ENCODE data around the gene LRIT3.

LRIT3 gene

DNA sequence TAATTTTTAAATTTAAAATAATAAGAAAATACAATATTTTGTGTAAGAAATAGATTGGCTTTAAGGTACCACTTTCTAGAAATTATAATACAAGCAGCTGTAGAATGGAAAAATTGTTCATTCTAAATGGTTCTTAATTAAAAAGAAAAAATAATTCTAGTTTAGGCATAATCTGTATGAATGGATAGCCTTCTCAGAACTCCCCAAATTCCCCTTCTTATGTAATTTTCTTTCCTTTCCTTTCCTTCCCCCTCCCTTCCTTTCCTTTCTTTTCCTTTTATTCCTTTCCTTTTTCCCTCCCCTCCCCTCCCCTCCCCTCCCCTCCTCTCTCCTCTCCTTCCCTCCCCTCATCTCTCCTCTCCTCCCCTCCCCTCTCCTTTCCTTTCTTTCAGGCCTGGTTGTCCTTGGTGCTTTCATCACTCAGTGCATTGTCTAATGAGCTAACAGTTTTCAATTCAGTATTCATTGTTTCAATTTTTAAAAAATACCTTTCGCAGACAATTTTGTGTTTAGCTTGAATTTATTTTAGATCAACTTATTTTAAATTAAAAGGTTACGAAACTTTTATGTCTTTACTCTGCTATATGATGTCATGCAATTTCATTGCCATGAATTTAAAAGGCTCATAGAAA is 28.8 kb downstream of the LRIT3 start:
- no peak overlapping the region for H3K4me3 ChIP-seq (ENCODE audit: low read length)
- H3K9me3 ChIP-seq (ENCODE audit: control insufficient read depth, low read length) = no peaks in the 10 kb centered on the region
- no peaks in the 10 kb centered on the region for H3K36me3 ChIP-seq (ENCODE audit: control insufficient read depth, insufficient read depth, low read length, severe bottlenecking)
- H3K9ac ChIP-seq (ENCODE audit: low read length) = no peak overlapping the region
- peaks cover 6% of the 10 kb centered on the region for H3K27me3 ChIP-seq (replicated peaks; ENCODE audit: control insufficient read depth, insufficient read depth, low read length)
- H3K4me1 ChIP-seq (ENCODE audit: control insufficient read depth, insufficient read depth, low read length) = no peaks in the 10 kb centered on the region
- DNase-seq (ENCODE audit: low read depth) = no peak

GRCh38 chr4:109877400-109877799 is 29.5 kb downstream of the LRIT3 start:
- no peaks in the 10 kb centered on the region for H3K36me3 ChIP-seq (ENCODE audit: control insufficient read depth, insufficient read depth, low read length, severe bottlenecking)
- H3K27me3 ChIP-seq (replicated peaks; ENCODE audit: control insufficient read depth, insufficient read depth, low read length) = peaks cover 6% of the 10 kb centered on the region
- DNase-seq (ENCODE audit: low read depth) = no peak
- no peaks in the 10 kb centered on the region for H3K4me1 ChIP-seq (ENCODE audit: control insufficient read depth, insufficient read depth, low read length)
- no peak overlapping the region for H3K4me3 ChIP-seq (ENCODE audit: low read length)
- no peak overlapping the region for H3K9ac ChIP-seq (ENCODE audit: low read length)
- no peaks in the 10 kb centered on the region for H3K9me3 ChIP-seq (ENCODE audit: control insufficient read depth, low read length)

DNA sequence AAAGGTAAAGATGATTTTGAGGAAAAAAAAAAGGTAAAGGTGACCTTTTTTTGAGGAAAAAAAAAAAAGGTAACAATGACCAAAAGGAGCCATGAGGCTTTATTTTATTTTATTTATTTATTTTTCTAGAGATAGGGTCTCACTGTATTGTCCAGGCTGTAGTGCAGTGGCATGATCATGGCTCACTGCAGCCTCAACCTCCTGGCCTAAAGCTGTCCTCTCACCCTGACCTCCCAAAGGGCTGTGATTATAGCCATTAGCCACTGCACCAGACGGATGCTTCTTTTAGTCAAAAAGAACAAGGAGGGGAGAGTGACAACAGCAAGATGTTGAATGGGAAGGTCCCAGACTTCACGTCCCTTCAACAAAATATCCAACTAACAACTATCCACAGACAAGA is 30.4 kb downstream of the LRIT3 start:
- peaks cover 6% of the 10 kb centered on the region for H3K27me3 ChIP-seq (replicated peaks; ENCODE audit: control insufficient read depth, insufficient read depth, low read length)
- H3K4me1 ChIP-seq (ENCODE audit: control insufficient read depth, insufficient read depth, low read length) = no peaks in the 10 kb centered on the region
- no peak overlapping the region for H3K9ac ChIP-seq (ENCODE audit: low read length)
- no peaks in the 10 kb centered on the region for H3K9me3 ChIP-seq (ENCODE audit: control insufficient read depth, low read length)
- DNase-seq (ENCODE audit: low read depth) = no peak
- H3K4me3 ChIP-seq (ENCODE audit: low read length) = no peak overlapping the region
- no peaks in the 10 kb centered on the region for H3K36me3 ChIP-seq (ENCODE audit: control insufficient read depth, insufficient read depth, low read length, severe bottlenecking)

DNA sequence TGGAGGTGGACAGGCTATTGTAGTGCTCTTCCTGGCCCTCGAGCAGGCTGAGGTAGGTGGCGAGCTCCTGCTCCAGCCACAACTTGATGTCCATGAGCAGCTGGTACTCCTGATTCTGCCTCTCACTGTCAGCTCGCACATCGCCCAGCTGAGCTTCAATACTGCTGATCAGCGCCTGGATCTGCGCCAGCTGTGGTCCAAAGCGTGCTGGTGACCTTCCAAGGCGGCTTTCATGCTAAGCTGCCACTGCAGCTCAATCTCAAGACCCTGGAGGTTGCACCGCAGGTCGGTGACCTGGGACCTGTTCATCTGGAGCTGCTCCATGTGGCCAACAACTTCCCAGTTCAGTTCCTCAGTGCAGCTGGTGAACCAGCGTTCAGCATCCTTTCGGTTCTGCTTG is 31.2 kb downstream of the LRIT3 start:
- Histone ChIP-seq H3K9me3 (ENCODE audit: control insufficient read depth, low read length) (no peaks in the 10 kb centered on the region), H3K9ac (ENCODE audit: low read length) (no peak overlapping the region), H3K4me1 (ENCODE audit: control insufficient read depth, insufficient read depth, low read length) (no peaks in the 10 kb centered on the region), H3K4me3 (ENCODE audit: low read length) (no peak overlapping the region), H3K36me3 (ENCODE audit: control insufficient read depth, insufficient read depth, low read length, severe bottlenecking) (no peaks in the 10 kb centered on the region), H3K27me3 (replicated peaks; ENCODE audit: control insufficient read depth, insufficient read depth, low read length) (peaks cover 6% of the 10 kb centered on the region)
- no peak for DNase-seq (ENCODE audit: low read depth)

GRCh38 chr4:109879636-109880314 is 31.9 kb downstream of the LRIT3 start:
- Histone ChIP-seq H3K27me3 (replicated peaks; ENCODE audit: control insufficient read depth, insufficient read depth, low read length) (peaks cover 6% of the 10 kb centered on the region), H3K36me3 (ENCODE audit: control insufficient read depth, insufficient read depth, low read length, severe bottlenecking) (no peaks in the 10 kb centered on the region), H3K9ac (ENCODE audit: low read length) (no peak overlapping the region), H3K9me3 (ENCODE audit: control insufficient read depth, low read length) (no peaks in the 10 kb centered on the region), H3K4me1 (ENCODE audit: control insufficient read depth, insufficient read depth, low read length) (no peaks in the 10 kb centered on the region), H3K4me3 (ENCODE audit: low read length) (no peak overlapping the region)
- DNase-seq (ENCODE audit: low read depth) = no peak

DNA sequence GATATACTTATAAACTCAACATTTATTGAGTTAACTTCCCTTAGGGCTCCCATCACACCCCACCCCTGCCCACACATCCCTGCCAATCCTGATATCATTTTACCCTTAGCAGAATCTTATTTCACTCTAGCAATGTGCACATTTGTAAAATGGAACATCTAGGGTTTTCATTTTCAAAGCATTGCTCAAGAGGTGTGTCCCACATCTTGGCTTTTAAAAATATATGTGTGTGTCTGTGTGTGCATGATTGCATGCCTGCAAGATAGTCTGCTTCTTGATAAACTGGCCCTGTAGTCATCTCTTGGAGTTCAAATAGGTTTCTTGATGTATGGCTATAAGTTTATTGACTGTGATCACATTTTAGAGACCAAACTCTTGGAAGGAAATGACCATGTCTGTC is 38.4 kb downstream of the LRIT3 start:
- Histone ChIP-seq H3K9ac (ENCODE audit: low read length) (no peak overlapping the region), H3K4me1 (ENCODE audit: control insufficient read depth, insufficient read depth, low read length) (no peaks in the 10 kb centered on the region), H3K36me3 (ENCODE audit: control insufficient read depth, insufficient read depth, low read length, severe bottlenecking) (no peaks in the 10 kb centered on the region), H3K4me3 (ENCODE audit: low read length) (no peak overlapping the region), H3K9me3 (ENCODE audit: control insufficient read depth, low read length) (no peaks in the 10 kb centered on the region), H3K27me3 (replicated peaks; ENCODE audit: control insufficient read depth, insufficient read depth, low read length) (no peaks in the 10 kb centered on the region)
- DNase-seq (ENCODE audit: low read depth) = no peak

DNA sequence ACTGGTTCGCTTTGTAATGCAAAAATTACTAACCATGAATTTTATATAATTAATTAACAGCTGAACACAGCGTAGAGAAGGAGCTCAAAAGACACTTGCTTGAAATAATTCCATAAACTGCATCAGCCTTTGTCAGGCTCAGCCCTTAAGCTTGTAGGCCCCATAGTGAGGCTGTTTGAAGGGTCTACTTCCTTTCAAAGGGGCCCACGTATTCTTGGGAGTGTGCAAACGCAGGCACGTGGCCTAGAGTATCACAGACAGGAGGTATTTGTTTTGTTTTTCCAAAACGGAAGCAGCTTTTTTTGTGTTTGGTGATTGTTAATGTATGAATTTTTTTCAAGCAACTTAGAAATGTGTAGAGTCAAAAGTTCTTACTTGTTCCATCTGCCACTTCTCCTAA is 39.2 kb downstream of the LRIT3 start:
- no peak overlapping the region for H3K9ac ChIP-seq (ENCODE audit: low read length)
- no peaks in the 10 kb centered on the region for H3K36me3 ChIP-seq (ENCODE audit: control insufficient read depth, insufficient read depth, low read length, severe bottlenecking)
- no peaks in the 10 kb centered on the region for H3K9me3 ChIP-seq (ENCODE audit: control insufficient read depth, low read length)
- H3K4me3 ChIP-seq (ENCODE audit: low read length) = no peak overlapping the region
- H3K27me3 ChIP-seq (replicated peaks; ENCODE audit: control insufficient read depth, insufficient read depth, low read length) = no peaks in the 10 kb centered on the region
- no peaks in the 10 kb centered on the region for H3K4me1 ChIP-seq (ENCODE audit: control insufficient read depth, insufficient read depth, low read length)
- DNase-seq (ENCODE audit: low read depth) = no peak

DNA sequence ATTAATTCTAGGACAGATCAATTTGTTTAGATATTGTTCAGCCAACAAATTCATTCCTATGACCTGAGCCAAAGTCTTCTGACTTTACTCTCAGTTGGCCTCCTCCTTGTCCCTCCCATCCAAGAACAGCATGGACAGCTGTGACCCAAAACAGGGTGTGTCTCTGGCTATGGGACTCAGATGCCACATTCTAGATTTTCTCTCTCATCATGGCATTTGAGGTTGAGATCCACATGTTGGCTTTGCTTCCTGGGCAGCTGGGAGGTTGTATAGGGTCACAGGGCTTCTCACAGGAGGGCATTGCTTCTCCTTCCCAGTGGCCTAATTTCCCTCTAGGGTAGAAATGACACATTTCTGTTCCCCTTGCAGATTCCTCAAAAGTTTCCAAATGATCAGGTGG is 42.2 kb downstream of the LRIT3 start:
- Histone ChIP-seq H3K36me3 (ENCODE audit: control insufficient read depth, insufficient read depth, low read length, severe bottlenecking) (no peaks in the 10 kb centered on the region), H3K4me3 (ENCODE audit: low read length) (no peak overlapping the region), H3K27me3 (replicated peaks; ENCODE audit: control insufficient read depth, insufficient read depth, low read length) (no peaks in the 10 kb centered on the region), H3K4me1 (ENCODE audit: control insufficient read depth, insufficient read depth, low read length) (no peaks in the 10 kb centered on the region), H3K9ac (ENCODE audit: low read length) (no peak overlapping the region), H3K9me3 (ENCODE audit: control insufficient read depth, low read length) (no peaks in the 10 kb centered on the region)
- DNase-seq (ENCODE audit: low read depth) = no peak

- Histone ChIP-seq H3K36me3 (ENCODE audit: control insufficient read depth, insufficient read depth, low read length, severe bottlenecking) (no peaks in the 10 kb centered on the region), H3K4me3 (ENCODE audit: low read length) (no peak overlapping the region), H3K9ac (ENCODE audit: low read length) (no peak overlapping the region), H3K27me3 (replicated peaks; ENCODE audit: control insufficient read depth, insufficient read depth, low read length) (no peaks in the 10 kb centered on the region), H3K4me1 (ENCODE audit: control insufficient read depth, insufficient read depth, low read length) (no peaks in the 10 kb centered on the region), H3K9me3 (ENCODE audit: control insufficient read depth, low read length) (peaks cover 12% of the 10 kb centered on the region)
- DNase-seq (ENCODE audit: low read depth) = no peak
Measured at GRCh38 chr4:109902559-109903251, 54.8 kb downstream of the LRIT3 start.

DNA sequence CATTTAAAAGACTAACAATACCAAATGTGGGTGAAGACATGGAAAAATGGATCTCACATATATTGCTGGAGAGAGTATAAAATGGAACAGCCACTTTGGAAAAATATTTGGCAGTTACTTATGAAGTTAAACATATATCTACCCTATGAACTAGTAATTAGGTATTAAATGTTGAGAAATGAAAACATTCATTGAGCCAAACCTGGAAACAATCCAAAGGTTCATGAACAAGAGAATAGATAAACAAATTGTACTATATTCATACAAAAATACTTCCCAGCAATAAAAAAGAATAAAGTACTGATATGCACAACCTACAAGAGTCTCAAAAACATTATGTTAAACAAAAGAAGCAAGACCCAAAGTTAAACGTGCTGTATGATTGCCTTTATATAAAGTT is 60.8 kb downstream of the LRIT3 start:
- Histone ChIP-seq H3K4me3 (ENCODE audit: low read length) (no peak overlapping the region), H3K9ac (ENCODE audit: low read length) (no peak overlapping the region), H3K36me3 (ENCODE audit: control insufficient read depth, insufficient read depth, low read length, severe bottlenecking) (no peaks in the 10 kb centered on the region), H3K9me3 (ENCODE audit: control insufficient read depth, low read length) (peaks cover 12% of the 10 kb centered on the region), H3K27me3 (replicated peaks; ENCODE audit: control insufficient read depth, insufficient read depth, low read length) (no peaks in the 10 kb centered on the region), H3K4me1 (ENCODE audit: control insufficient read depth, insufficient read depth, low read length) (no peaks in the 10 kb centered on the region)
- DNase-seq (ENCODE audit: low read depth) = no peak

DNA sequence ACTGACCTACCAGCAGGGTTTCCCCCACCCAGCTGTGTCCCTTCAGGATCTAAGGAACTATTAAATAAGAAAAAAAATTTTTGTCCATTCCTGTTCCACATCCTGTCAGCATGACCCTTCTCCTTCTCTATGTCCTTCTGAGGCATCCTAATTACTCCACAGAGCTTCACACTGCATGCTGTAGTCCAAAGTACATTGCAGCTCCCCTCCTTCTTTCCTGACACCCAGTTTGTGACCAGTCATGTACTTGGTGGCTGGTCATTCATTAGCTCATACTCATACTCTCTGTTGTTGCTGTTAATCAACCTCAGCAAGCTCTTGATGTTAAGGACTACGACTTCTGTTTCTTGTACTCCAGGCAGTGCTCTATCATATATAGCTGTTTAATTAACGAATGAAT is 62.3 kb downstream of the LRIT3 start:
- Histone ChIP-seq H3K9me3 (ENCODE audit: control insufficient read depth, low read length) (peaks cover 9% of the 10 kb centered on the region), H3K36me3 (ENCODE audit: control insufficient read depth, insufficient read depth, low read length, severe bottlenecking) (no peaks in the 10 kb centered on the region), H3K4me3 (ENCODE audit: low read length) (no peak overlapping the region), H3K27me3 (replicated peaks; ENCODE audit: control insufficient read depth, insufficient read depth, low read length) (no peaks in the 10 kb centered on the region), H3K4me1 (ENCODE audit: control insufficient read depth, insufficient read depth, low read length) (no peaks in the 10 kb centered on the region), H3K9ac (ENCODE audit: low read length) (no peak overlapping the region)
- no peak for DNase-seq (ENCODE audit: low read depth)

Data from adipocyte (in vitro differentiated cells).